Liver (tissue), 9 donors: ENCODE results near the gene SPART. TPM values are rescaled to one million over a fixed set of nuclear protein-coding genes. Genes with fewer than 3 reads are reported as not detected.
"Not testable (repeated sequence)": the region's sequence is repeated elsewhere in the genome, so short reads cannot be mapped to it uniquely, and the experiment has no call there.

Source experiments
- DNase-seq: peaks from one replicate; pipeline ENCODE4 v3.0.0-alpha.2; 2017; ENCODE audit warnings: low spot score
- H3K27ac ChIP-seq, 2 donors: one replicate each; pipeline ENCODE4 v1.7.0; 2013; ENCODE audit warnings: inconsistent platforms in 2 of 2, low read length in 2 of 2, control low read depth in 1 of 2, low read depth in 1 of 2, mild to moderate bottlenecking in 1 of 2
- H3K27me3 ChIP-seq, 4 donors: one replicate each; pipeline versions ENCODE4 v1.6.1 to v1.7.0; 2013; ENCODE audit warnings: low read length in 3 of 4, inconsistent platforms in 1 of 4, mild to moderate bottlenecking in 1 of 4, moderate library complexity in 1 of 4; ENCODE audit not compliant: control insufficient read depth in 4 of 4, insufficient read depth in 4 of 4
- H3K36me3 ChIP-seq, 4 donors: one replicate each; pipeline versions ENCODE4 v1.6.1 to v1.7.0; 2013; ENCODE audit warnings: low read length in 3 of 4, mild to moderate bottlenecking in 3 of 4, low read depth in 1 of 4, moderate library complexity in 1 of 4; ENCODE audit not compliant: control insufficient read depth in 4 of 4, insufficient read depth in 3 of 4
- H3K4me1 ChIP-seq, 4 donors: one replicate each; pipeline versions ENCODE4 v1.6.1 to v1.7.0; 2013; ENCODE audit warnings: low read length in 3 of 4, mild to moderate bottlenecking in 3 of 4, moderate library complexity in 1 of 4; ENCODE audit not compliant: control insufficient read depth in 4 of 4, insufficient read depth in 4 of 4
- H3K4me3 ChIP-seq, 3 donors: one replicate each; pipeline versions ENCODE4 v1.6.1 to v1.7.0; 2013; ENCODE audit warnings: low read length in 3 of 3, control low read depth in 1 of 3, low read depth in 1 of 3, mild to moderate bottlenecking in 1 of 3
- H3K9ac ChIP-seq, 2 donors: one replicate each; pipeline ENCODE4 v1.7.0; 2013; ENCODE audit warnings: low read length in 2 of 2, mild to moderate bottlenecking in 2 of 2, moderate library complexity in 2 of 2, control low read depth in 1 of 2, low read depth in 1 of 2
- H3K9me3 ChIP-seq, 4 donors: one replicate each; pipeline versions ENCODE4 v1.6.1 to v1.7.0; 2013; ENCODE audit warnings: low read length in 3 of 4; ENCODE audit not compliant: control insufficient read depth in 4 of 4
- CTCF ChIP-seq: fragments of 150-350 bp; IDR thresholded peaks from 2 replicates; pipeline ENCODE4 v1.5.1; 2017; ENCODE audit warnings: improper control_type of control experiment, low read depth, low read length; ENCODE audit not compliant: missing input control
- GABPA ChIP-seq, 2 donors: IDR thresholded peaks in 1 of 2; conservative IDR thresholded peaks in 1 of 2; 2 replicates each; pipeline ENCODE4 v1.6.1; 2016; ENCODE audit warnings: antibody characterized with exemption in 2 of 2, mild to moderate bottlenecking in 1 of 2, moderate library complexity in 1 of 2
- HNF4A ChIP-seq, 2 donors: conservative IDR thresholded peaks; 2 replicates each; pipeline ENCODE4 v1.6.1; 2016; ENCODE audit warnings: antibody characterized with exemption in 2 of 2, mild to moderate bottlenecking in 2 of 2
- HNF4G ChIP-seq: IDR thresholded peaks from 2 replicates; pipeline ENCODE4 v1.6.1; 2016; ENCODE audit warnings: antibody characterized with exemption
- JUND ChIP-seq, 2 donors: IDR thresholded peaks; 2 replicates each; pipeline ENCODE4 v1.6.1; 2016; ENCODE audit warnings: antibody characterized with exemption in 2 of 2
- RAD21 ChIP-seq, 2 donors: IDR thresholded peaks; 2 replicates each; pipeline ENCODE4 v1.6.1; 2016; ENCODE audit warnings: antibody characterized with exemption in 2 of 2, mild to moderate bottlenecking in 2 of 2
- WGBS: extraction: QIAGEN DNeasy Blood & Tissue Kit; methylation state at CpG from one replicate; pipeline ENCODE4 v1.1.7; 2013; 5-methylcytosine and 5-hydroxymethylcytosine counted together
- polyA plus RNA-seq, 2 donors: library from polyadenylated mRNA; stranded (reverse) in 1 of 2; unstranded in 1 of 2; fragments of 200-250 nt in 1 of 2; fragments of >200 nt in 1 of 2; fragmentation: Nextera tagmentation in 1 of 2; extraction: Ambion mirVana in 1 of 2; gene quantifications; one replicate each; pipeline versions ENCODE4 v1.2.1 to v1.2.3, GENCODE V29; 2013 to 2015
- total RNA-seq, 2 donors: library from RNA; depleted of rRNA; stranded (reverse); fragments of >200 nt; gene quantifications; one replicate each; pipeline ENCODE4 v1.2.3, GENCODE V29; 2014
- TF ChIP-seq, protein P1 (sequence below): IDR thresholded peaks from 2 replicates; pipeline ENCODE4 v1.6.1; 2016; ENCODE audit warnings: antibody characterized with exemption
- TF ChIP-seq, protein P2 (sequence below): IDR thresholded peaks from 2 replicates; pipeline ENCODE4 v1.6.1; 2016; ENCODE audit warnings: antibody characterized with exemption
- TF ChIP-seq, protein P3 (sequence below): IDR thresholded peaks from 2 replicates; pipeline ENCODE4 v1.6.1; 2016; ENCODE audit warnings: antibody characterized with exemption
- donor health status: healthy.
- donor health status: healthy.
- donor health status: healthy.
- donor health status: healthy.
- donor health status: healthy.

SPART gene
- total and polyA plus RNA-seq, 4 donors: 6.9 to 15.3 (median 11.0) TPM

GRCh38 chr13:36302289-36302688 is 43.9 kb downstream of the SPART start:
- no peak for DNase-seq
- Histone ChIP-seq H3K27me3 (no peaks in the 10 kb centered on the region), H3K4me1 (peaks cover 0 to 8% (median 3%) of the 10 kb centered on the region in 4 donors), H3K9me3 (no peaks in the 10 kb centered on the region), H3K9ac (no peak overlapping the region), H3K36me3 (peaks cover 0 to 6% (median 0%) of the 10 kb centered on the region in 4 donors), H3K4me3 (no peak overlapping the region), H3K27ac (no peak overlapping the region)
- WGBS: 55% methylated on average over 3 of the region's 3 CpGs
- TF ChIP-seq, protein P1, sequence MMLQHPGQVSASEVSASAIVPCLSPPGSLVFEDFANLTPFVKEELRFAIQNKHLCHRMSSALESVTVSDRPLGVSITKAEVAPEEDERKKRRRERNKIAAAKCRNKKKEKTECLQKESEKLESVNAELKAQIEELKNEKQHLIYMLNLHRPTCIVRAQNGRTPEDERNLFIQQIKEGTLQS: no peak
- TF ChIP-seq, protein P2, sequence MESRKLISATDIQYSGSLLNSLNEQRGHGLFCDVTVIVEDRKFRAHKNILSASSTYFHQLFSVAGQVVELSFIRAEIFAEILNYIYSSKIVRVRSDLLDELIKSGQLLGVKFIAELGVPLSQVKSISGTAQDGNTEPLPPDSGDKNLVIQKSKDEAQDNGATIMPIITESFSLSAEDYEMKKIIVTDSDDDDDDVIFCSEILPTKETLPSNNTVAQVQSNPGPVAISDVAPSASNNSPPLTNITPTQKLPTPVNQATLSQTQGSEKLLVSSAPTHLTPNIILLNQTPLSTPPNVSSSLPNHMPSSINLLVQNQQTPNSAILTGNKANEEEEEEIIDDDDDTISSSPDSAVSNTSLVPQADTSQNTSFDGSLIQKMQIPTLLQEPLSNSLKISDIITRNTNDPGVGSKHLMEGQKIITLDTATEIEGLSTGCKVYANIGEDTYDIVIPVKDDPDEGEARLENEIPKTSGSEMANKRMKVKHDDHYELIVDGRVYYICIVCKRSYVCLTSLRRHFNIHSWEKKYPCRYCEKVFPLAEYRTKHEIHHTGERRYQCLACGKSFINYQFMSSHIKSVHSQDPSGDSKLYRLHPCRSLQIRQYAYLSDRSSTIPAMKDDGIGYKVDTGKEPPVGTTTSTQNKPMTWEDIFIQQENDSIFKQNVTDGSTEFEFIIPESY: no peak
- TF ChIP-seq CTCF: no peak

GRCh38 chr13:36299469-36299868 is 46.7 kb downstream of the SPART start:
- 55% methylated on average over 3 of the region's 3 CpGs for WGBS
- not testable (repeated sequence) for H3K27ac ChIP-seq, H3K4me1 ChIP-seq

GRCh38 chr13:36298535-36299068 is 47.6 kb downstream of the SPART start:
- Histone ChIP-seq H3K4me1 (peaks cover 0 to 10% (median 4%) of the 10 kb centered on the region in 4 donors), H3K36me3 (no peaks in the 10 kb centered on the region), H3K4me3 (no peak overlapping the region), H3K9ac (no peak overlapping the region), H3K9me3 (no peaks in the 10 kb centered on the region), H3K27ac (no peak overlapping the region), H3K27me3 (peaks cover 0 to under 1% (median 0%) of the 10 kb centered on the region in 4 donors)
- TF ChIP-seq, protein P2: no peak
- TF ChIP-seq GABPA (IDR thresholded peaks at IDR 0.05 in 1 of 2, conservative IDR thresholded peaks at IDR 0.05 in 1 of 2) (no peak), JUND (IDR thresholded peaks at IDR 0.05) (no peak), RAD21 (IDR thresholded peaks at IDR 0.05) (no peak), HNF4A (conservative IDR thresholded peaks at IDR 0.05) (no peak), HNF4G (no peak)
- TF ChIP-seq, protein P3, sequence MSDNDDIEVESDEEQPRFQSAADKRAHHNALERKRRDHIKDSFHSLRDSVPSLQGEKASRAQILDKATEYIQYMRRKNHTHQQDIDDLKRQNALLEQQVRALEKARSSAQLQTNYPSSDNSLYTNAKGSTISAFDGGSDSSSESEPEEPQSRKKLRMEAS: no peak
- no peak for DNase-seq
- 27% methylated on average over 4 of the region's 4 CpGs for WGBS

More at GRCh38 chr13:36299469-36299868, 46.7 kb downstream of the SPART start:
- not testable (repeated sequence) for H3K4me3 ChIP-seq, H3K36me3 ChIP-seq, H3K9ac ChIP-seq, DNase-seq, H3K9me3 ChIP-seq, H3K27me3 ChIP-seq
